ENCODE results near the gene NDRG2. TPM values are rescaled to one million over a fixed set of nuclear protein-coding genes. Genes with fewer than 3 reads are reported as not detected.

NDRG2 gene
- total RNA-seq, 1 experiment from 2014 or later, result 0.82 TPM

GRCh38 chr14:21023817-21024584 is 860 bp downstream of the NDRG2 start:
- intact Hi-C loops (cut with micrococcal nuclease), result no loop called here
- H3K27me3 Mint-ChIP-seq (ENCODE audit: insufficient read depth, unreplicated experiment), result peaks cover 20% of the 10 kb centered on the region
- no peaks in the 10 kb centered on the region for H3K36me3 Mint-ChIP-seq (ENCODE audit: insufficient read depth, unreplicated experiment)
- no TSS peak for BruUV-seq (replicated peaks)
- no peaks in the 10 kb centered on the region for H3K9me3 Mint-ChIP-seq (ENCODE audit: unreplicated experiment)
- H3K27ac Mint-ChIP-seq (ENCODE audit: low read depth, unreplicated experiment), result no peak overlapping the region
- H3K4me1 Mint-ChIP-seq (ENCODE audit: insufficient read depth, unreplicated experiment), result no peaks in the 10 kb centered on the region
- DNase-seq (ENCODE audit: unreplicated experiment), result no peak
- peak overlapping the region; percentile 51 for H3K4me3 Mint-ChIP-seq (ENCODE audit: unreplicated experiment)
- CTCF ChIA-PET, result interaction anchor here (0.6 to 14.8 kb wide), 10 partner anchors 9 to 169 kb away, joined by 3 to 391 read pairs (median 5); partner anchors contain the start of gene RNASE7
- POLR2A ChIA-PET, result interaction anchor here (0.6 to 0.7 kb wide), 2 partner anchors 10 to 27 kb away, joined by 3 to 4 read pairs; no protein-coding TSS in a partner anchor
- TF ChIP-seq, protein P1, sequence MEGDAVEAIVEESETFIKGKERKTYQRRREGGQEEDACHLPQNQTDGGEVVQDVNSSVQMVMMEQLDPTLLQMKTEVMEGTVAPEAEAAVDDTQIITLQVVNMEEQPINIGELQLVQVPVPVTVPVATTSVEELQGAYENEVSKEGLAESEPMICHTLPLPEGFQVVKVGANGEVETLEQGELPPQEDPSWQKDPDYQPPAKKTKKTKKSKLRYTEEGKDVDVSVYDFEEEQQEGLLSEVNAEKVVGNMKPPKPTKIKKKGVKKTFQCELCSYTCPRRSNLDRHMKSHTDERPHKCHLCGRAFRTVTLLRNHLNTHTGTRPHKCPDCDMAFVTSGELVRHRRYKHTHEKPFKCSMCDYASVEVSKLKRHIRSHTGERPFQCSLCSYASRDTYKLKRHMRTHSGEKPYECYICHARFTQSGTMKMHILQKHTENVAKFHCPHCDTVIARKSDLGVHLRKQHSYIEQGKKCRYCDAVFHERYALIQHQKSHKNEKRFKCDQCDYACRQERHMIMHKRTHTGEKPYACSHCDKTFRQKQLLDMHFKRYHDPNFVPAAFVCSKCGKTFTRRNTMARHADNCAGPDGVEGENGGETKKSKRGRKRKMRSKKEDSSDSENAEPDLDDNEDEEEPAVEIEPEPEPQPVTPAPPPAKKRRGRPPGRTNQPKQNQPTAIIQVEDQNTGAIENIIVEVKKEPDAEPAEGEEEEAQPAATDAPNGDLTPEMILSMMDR (IDR thresholded peaks at IDR 0.05; ENCODE audit: unreplicated experiment), result no peak

GRCh38 chr14:21023174-21023573 is 1.7 kb downstream of the NDRG2 start:
- Mint-ChIP-seq H3K4me3 (ENCODE audit: unreplicated experiment) (no peak overlapping the region), H3K36me3 (ENCODE audit: insufficient read depth, unreplicated experiment) (no peaks in the 10 kb centered on the region), H3K27me3 (ENCODE audit: insufficient read depth, unreplicated experiment) (peaks cover 20% of the 10 kb centered on the region), H3K4me1 (ENCODE audit: insufficient read depth, unreplicated experiment) (no peaks in the 10 kb centered on the region), H3K9me3 (ENCODE audit: unreplicated experiment) (no peaks in the 10 kb centered on the region), H3K27ac (ENCODE audit: low read depth, unreplicated experiment) (no peak overlapping the region)
- ChIA-PET POLR2A (no interaction called here), CTCF (interaction anchor here (0.6 to 14.8 kb wide), 8 partner anchors 8 to 168 kb away, joined by 3 to 391 read pairs (median 6); partner anchors contain the start of gene RNASE7)
- TF ChIP-seq, protein P1 (IDR thresholded peaks at IDR 0.05; ENCODE audit: unreplicated experiment), result no peak
- no TSS peak for BruUV-seq (replicated peaks)
- intact Hi-C loops (cut with micrococcal nuclease), result no loop called here
- no peak for DNase-seq (ENCODE audit: unreplicated experiment)

GRCh38 chr14:21022686-21023085 is 2.2 kb downstream of the NDRG2 start:
- intact Hi-C loops (cut with micrococcal nuclease), result no loop called here
- no peaks in the 10 kb centered on the region for H3K9me3 Mint-ChIP-seq (ENCODE audit: unreplicated experiment)
- DNase-seq (ENCODE audit: unreplicated experiment), result no peak
- H3K4me3 Mint-ChIP-seq (ENCODE audit: unreplicated experiment), result no peak overlapping the region
- ChIA-PET POLR2A (interaction anchor here (0.6 kb wide), 1 partner anchor 61 kb away, joined by 5 read pairs; no protein-coding TSS in a partner anchor), CTCF (interaction anchor here (1.2 to 14.8 kb wide), 5 partner anchors 8 to 167 kb away, joined by 4 to 391 read pairs (median 25); partner anchors contain the start of gene RNASE7)
- TF ChIP-seq, protein P1 (IDR thresholded peaks at IDR 0.05; ENCODE audit: unreplicated experiment), result no peak
- BruUV-seq (replicated peaks), result no TSS peak
- H3K27ac Mint-ChIP-seq (ENCODE audit: low read depth, unreplicated experiment), result no peak overlapping the region
- H3K36me3 Mint-ChIP-seq (ENCODE audit: insufficient read depth, unreplicated experiment), result no peaks in the 10 kb centered on the region
- peaks cover 20% of the 10 kb centered on the region for H3K27me3 Mint-ChIP-seq (ENCODE audit: insufficient read depth, unreplicated experiment)
- no peaks in the 10 kb centered on the region for H3K4me1 Mint-ChIP-seq (ENCODE audit: insufficient read depth, unreplicated experiment)

GRCh38 chr14:21020977-21021545 is 3.8 kb downstream of the NDRG2 start:
- intact Hi-C loops (cut with micrococcal nuclease), result no loop called here
- ChIA-PET CTCF (interaction anchor here (0.7 to 14.8 kb wide), 9 partner anchors 11 to 87 kb away, joined by 4 to 391 read pairs (median 7); partner anchors contain the start of genes RNASE7 and TMEM253), POLR2A (interaction anchor here (0.6 to 0.8 kb wide), 2 partner anchors 16 to 19 kb away, joined by 3 read pairs; no protein-coding TSS in a partner anchor)
- Mint-ChIP-seq H3K36me3 (ENCODE audit: insufficient read depth, unreplicated experiment) (no peaks in the 10 kb centered on the region), H3K27ac (ENCODE audit: low read depth, unreplicated experiment) (no peak overlapping the region), H3K27me3 (ENCODE audit: insufficient read depth, unreplicated experiment) (peaks cover 20% of the 10 kb centered on the region), H3K4me1 (ENCODE audit: insufficient read depth, unreplicated experiment) (no peaks in the 10 kb centered on the region), H3K4me3 (ENCODE audit: unreplicated experiment) (no peak overlapping the region), H3K9me3 (ENCODE audit: unreplicated experiment) (no peaks in the 10 kb centered on the region)
- TF ChIP-seq, protein P1 (IDR thresholded peaks at IDR 0.05; ENCODE audit: unreplicated experiment), result no peak
- DNase-seq (ENCODE audit: unreplicated experiment), result no peak
- no TSS peak for BruUV-seq (replicated peaks)

All from MCF 10A (cell line).